HepG2 (cell line): ENCODE data around the gene KIAA1191. TPM values are rescaled to one million over a fixed set of nuclear protein-coding genes. Genes with fewer than 3 reads are reported as not detected.
"Not testable (repeated sequence)": the region's sequence is repeated elsewhere in the genome, so short reads cannot be mapped to it uniquely, and the experiment has no call there.

Experiments used
- ATAC-seq: fragments of 200-7000 bp; cut with Tn5 transposase; 3 replicates; pipeline ENCODE4 v1.9.1; 2020; ENCODE audit warnings: mild to moderate bottlenecking, moderate library complexity
- BruUV-seq: library from RNA; stranded (reverse); fragments of 400-500 nt; replicated peaks from 2 replicates; lab custom pipeline; 2021; lab: Mats Ljungman, UMichigan
- CTCF ChIA-PET: fragments of 300-600 bp; formaldehyde crosslinking; extraction: SDS; loops from one replicate; lab custom pipeline; 2021; ENCODE audit warnings: low total read pairs, inconsistent platforms, low intra/inter-chr PET ratio; lab: Yijun Ruan, JAX
- POLR2A ChIA-PET: fragments of 350-600 bp; sonication (Branson Sonifier 250); formaldehyde crosslinking; loops from one replicate; lab custom pipeline; 2020; ENCODE audit warnings: antibody characterized with exemption, inconsistent platforms; lab: Yijun Ruan, JAX
- DNase-seq: peaks from one replicate; pipeline ENCODE4 v3.0.0-alpha.2; 2015; ENCODE audit warnings: low spot score
- FAIRE-seq: peaks from 3 replicates; lab custom pipeline; 2011; peaks lifted over from hg19 to GRCh38; lab: Jason Lieb, UNC
- H2AFZ ChIP-seq: one replicate; pipeline ENCODE4 v1.6.1; 2011; ENCODE audit warnings: low read length, inconsistent platforms
- H3K27ac ChIP-seq: fragments of 300-600 bp; 3 replicates; pipeline ENCODE4 v1.8.0; 2011; ENCODE audit warnings: mixed run types, mild to moderate bottlenecking, mixed read lengths, low read length, inconsistent platforms; ENCODE audit not compliant: insufficient read depth; ENCODE audit errors: extremely low read length
- H3K27me3 ChIP-seq, 2 experiments: fragments of 200-600 bp in 1 of 2; 2 replicates in 1 of 2; 3 replicates in 1 of 2; pipeline versions ENCODE4 v1.6.0 to v1.8.0; 2011; ENCODE audit warnings: low read length in 2 of 2, mild to moderate bottlenecking in 2 of 2, moderate library complexity in 2 of 2, inconsistent platforms in 1 of 2; ENCODE audit not compliant: insufficient read depth in 2 of 2, control insufficient read depth in 1 of 2
- H3K36me3 ChIP-seq, 2 experiments: fragments of 200-600 bp in 1 of 2; replicated peaks in 1 of 2; 2 replicates in 1 of 2; 3 replicates in 1 of 2; pipeline versions ENCODE4 v1.5.1 to v1.8.0; 2011; ENCODE audit warnings: low read length in 2 of 2, inconsistent platforms in 1 of 2; ENCODE audit not compliant: insufficient read depth in 2 of 2, control insufficient read depth in 1 of 2
- H3K4me1 ChIP-seq: 2 replicates; pipeline ENCODE4 v1.5.1; 2012; ENCODE audit warnings: low read length, inconsistent platforms; ENCODE audit not compliant: insufficient read depth
- H3K4me2 ChIP-seq: 2 replicates; pipeline ENCODE4 v1.6.0; 2011; ENCODE audit warnings: low read depth, low read length, inconsistent platforms
- H3K4me3 ChIP-seq, 3 experiments: fragments of 200-600 bp in 1 of 3; sonication (generic), shearing (Covaris generic) in 1 of 3; replicated peaks in 1 of 3; 2 replicates each; pipeline ENCODE4 v1.5.1; 2011 to 2016; ENCODE audit warnings: low read length in 3 of 3, inconsistent platforms in 2 of 3, low read depth in 2 of 3, mild to moderate bottlenecking in 2 of 3, control low read depth in 1 of 3, mixed read lengths in 1 of 3; ENCODE audit not compliant: insufficient read depth in 1 of 3
- H3K79me2 ChIP-seq: one replicate; pipeline ENCODE4 v1.6.1; 2011; ENCODE audit warnings: low read length, inconsistent platforms; ENCODE audit not compliant: insufficient read depth
- H3K9ac ChIP-seq: 2 replicates; pipeline ENCODE4 v1.6.0; 2011; ENCODE audit warnings: mild to moderate bottlenecking, low read depth, low read length, inconsistent platforms; ENCODE audit not compliant: insufficient read depth
- H3K9me3 ChIP-seq: 2 replicates; pipeline ENCODE4 v1.5.1; 2012; ENCODE audit warnings: mild to moderate bottlenecking, low read length
- H4K20me1 ChIP-seq: 2 replicates; pipeline ENCODE4 v1.6.0; 2011; ENCODE audit warnings: inconsistent platforms, mild to moderate bottlenecking, low read length, moderate library complexity; ENCODE audit not compliant: insufficient read depth
- KAT2B ChIP-seq: fragments of 150-350 bp; IDR thresholded peaks from 2 replicates; pipeline ENCODE4 v1.6.1; 2014; ENCODE audit warnings: low read depth, low read length, borderline replicate concordance
- SALL2 ChIP-seq: sonication (generic); formaldehyde crosslinking; IDR thresholded peaks from 2 replicates; pipeline ENCODE4 v1.8.1; 2023; ENCODE audit warnings: mild to moderate bottlenecking, missing genetic modification reagents, inconsistent platforms
- WGBS: methylation state at CpG from one replicate; pipeline ENCODE4 v1.1.6; 2017; ENCODE audit warnings: low lambda C conversion rate; 5-methylcytosine and 5-hydroxymethylcytosine counted together
- in situ Hi-C: cut with HindIII; loops from 2 replicates; pipeline ENCODE4 v1.10.0; 2017; ENCODE audit warnings: low pct_unique_long_range_greater_than_20kb; ENCODE audit not compliant: extremely low pct_ligation_motif_present
- intact Hi-C: fragments of 100-400 bp; cut with micrococcal nuclease; formaldehyde crosslinking; loops from one replicate; pipeline ENCODE4 v1.10.0; 2022; ENCODE audit not compliant: unreplicated experiment
- polyA plus RNA-seq, 8 experiments: library from polyadenylated mRNA; depleted of rRNA in 3 of 8; stranded (reverse) in 7 of 8; unstranded in 1 of 8; fragments of >200 nt; fragmentation: Illumina TruSeq in 4 of 8; extraction: Trizol in 4 of 8; gene quantifications; 2 replicates each; pipeline versions ENCODE4 v1.2.1 to v1.2.3, GENCODE V29; 2011 to 2016; ENCODE audit warnings: low read depth in 4 of 8, missing spikeins in 1 of 8, mixed read lengths in 1 of 8; ENCODE audit not compliant: insufficient read depth in 1 of 8
- total RNA-seq, 5 experiments: library from RNA; depleted of rRNA; stranded (reverse); fragments of >200 nt; fragmentation: Illumina TruSeq; extraction: Trizol; gene quantifications; 2 replicates each; pipeline ENCODE4 v1.2.3, GENCODE V29; 2016; ENCODE audit warnings: low read depth in 1 of 5

The KIAA1191 gene
- total and polyA plus RNA-seq, 2 of the 13 experiments (the other 11 are each of a cell fraction or from before 2014, with no cell fraction given) = 63.6 to 103 TPM

GRCh38 chr5:176408590-176408989, 47.0 kb upstream of the KIAA1191 start:
- Histone ChIP-seq H3K4me2 (no peak overlapping the region), H3K9me3 (no peaks in the 10 kb centered on the region), H3K36me3 (peaks cover 2 to 6% of the 10 kb centered on the region in 2 experiments; a peak in 4 of 5 replicates), H3K9ac (no peak overlapping the region), H3K4me1 (peaks cover 11% of the 10 kb centered on the region), H3K79me2 (no peaks in the 10 kb centered on the region), H3K27me3 (no peaks in the 10 kb centered on the region), H2AFZ (no peak overlapping the region), H4K20me1 (no peaks in the 10 kb centered on the region), H3K4me3 (no peak overlapping the region), H3K27ac (no peak overlapping the region)
- 90% methylated on average over 5 of the region's 5 CpGs for WGBS
- in situ Hi-C loops = no loop called here
- no peak for ATAC-seq
- TF ChIP-seq SALL2 (CRISPR knock-in tag) (no peak), KAT2B (no peak)
- BruUV-seq = no TSS peak
- intact Hi-C loops = no loop called here
- ChIA-PET POLR2A (no interaction called here), CTCF (no interaction called here)
- no peak for DNase-seq
- no peak for FAIRE-seq

DNA sequence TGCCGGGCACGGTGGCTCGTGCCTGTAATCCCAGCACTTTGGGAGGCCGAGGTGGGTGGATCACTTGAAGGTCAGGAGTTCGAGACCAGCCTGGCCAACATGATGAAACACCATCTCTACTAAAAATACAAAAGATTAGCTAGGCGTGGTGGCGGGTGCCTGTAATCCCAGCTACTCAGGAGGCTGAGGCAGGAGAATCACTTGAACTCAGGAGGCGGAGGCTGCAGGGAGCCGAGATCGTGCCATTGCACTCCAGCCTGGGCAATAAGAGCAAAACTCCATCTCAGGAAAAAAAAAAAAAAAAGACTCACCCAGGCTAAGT, 46.6 kb upstream of the KIAA1191 start:
- DNase-seq, in situ Hi-C loops, POLR2A ChIA-PET, H3K27ac ChIP-seq, H3K4me2 ChIP-seq, H2AFZ ChIP-seq, ATAC-seq, H3K79me2 ChIP-seq, H4K20me1 ChIP-seq, H3K27me3 ChIP-seq, intact Hi-C loops, H3K9ac ChIP-seq, CTCF ChIA-PET, H3K9me3 ChIP-seq, BruUV-seq, H3K36me3 ChIP-seq, H3K4me3 ChIP-seq, FAIRE-seq: not testable (repeated sequence)
- H3K4me1 ChIP-seq = peaks cover 15% of the 10 kb centered on the region
- 93% methylated on average over 10 of the region's 10 CpGs for WGBS
